CD4-positive, alpha-beta T cell (primary cell): ENCODE data around the gene RAET1L. TPM values are rescaled to one million over a fixed set of nuclear protein-coding genes. Genes with fewer than 3 reads are reported as not detected.
"Not testable (repeated sequence)": the region's sequence is repeated elsewhere in the genome, so short reads cannot be mapped to it uniquely, and the experiment has no call there.

Source experiments
- ATAC-seq: fragments of 200-7000 bp; cut with Tn5 transposase; one replicate; pipeline ENCODE4 v1.10.0; 2022; ENCODE audit warnings: mild to moderate bottlenecking; ENCODE audit not compliant: poor library complexity
- CTCF ChIA-PET: fragments of 350-600 bp; sonication (Branson Sonifier 250); formaldehyde crosslinking; loops from one replicate; lab custom pipeline; 2021; ENCODE audit warnings: antibody characterized with exemption, inconsistent platforms; lab: Charles Lee
- POLR2A ChIA-PET: fragments of 350-600 bp; sonication (Branson Sonifier 250); formaldehyde crosslinking; loops from one replicate; lab custom pipeline; 2021; ENCODE audit warnings: antibody characterized with exemption, inconsistent platforms; lab: Charles Lee
- DNase-seq, 14 experiments: peaks; one replicate each; pipeline ENCODE4 v3.0.0-alpha.2; 2013 to 2020; ENCODE audit warnings: mixed read lengths in 2 of 14
- H3K27ac ChIP-seq, 2 donors: one replicate each; pipeline versions ENCODE4 v1.5.1 to v1.7.0; 2013; ENCODE audit warnings: low read length in 2 of 2, low read depth in 1 of 2, mild to moderate bottlenecking in 1 of 2
- H3K27me3 ChIP-seq, 2 experiments: 1 replicate in 1 of 2; 2 replicates in 1 of 2; pipeline versions ENCODE4 v1.6.1 to v1.7.0; 2013; ENCODE audit warnings: low read length in 2 of 2, control low read depth in 1 of 2, mild to moderate bottlenecking in 1 of 2, moderate library complexity in 1 of 2; ENCODE audit not compliant: insufficient read depth in 2 of 2, control insufficient read depth in 1 of 2
- H3K36me3 ChIP-seq: one replicate; pipeline ENCODE4 v1.6.1; 2013; ENCODE audit warnings: low read length, control low read depth; ENCODE audit not compliant: insufficient read depth
- H3K4me1 ChIP-seq: one replicate; pipeline ENCODE4 v1.6.1; 2013; ENCODE audit warnings: low read length, control low read depth; ENCODE audit not compliant: insufficient read depth
- H3K4me3 ChIP-seq: one replicate; pipeline ENCODE4 v1.5.1; 2013; ENCODE audit warnings: mild to moderate bottlenecking, low read length, moderate library complexity
- H3K9me3 ChIP-seq, 2 experiments: 1 replicate in 1 of 2; 2 replicates in 1 of 2; pipeline versions ENCODE4 v1.6.1 to v1.7.0; 2013; ENCODE audit warnings: low read length in 2 of 2, mild to moderate bottlenecking in 2 of 2, control low read depth in 1 of 2, moderate library complexity in 1 of 2; ENCODE audit not compliant: control insufficient read depth in 1 of 2, insufficient read depth in 1 of 2
- H3K27ac Mint-ChIP-seq: one replicate; pipeline ENCODE4 v1.8.0; 2020; ENCODE audit warnings: mixed read lengths
- H3K27me3 Mint-ChIP-seq: one replicate; pipeline ENCODE4 v1.8.0; 2021; ENCODE audit warnings: mixed read lengths
- H3K36me3 Mint-ChIP-seq: one replicate; pipeline ENCODE4 v1.8.0; 2021; ENCODE audit warnings: low read depth, mixed read lengths
- H3K4me1 Mint-ChIP-seq: one replicate; pipeline ENCODE4 v1.8.0; 2021; ENCODE audit warnings: low read depth, mixed read lengths
- H3K4me3 Mint-ChIP-seq: one replicate; pipeline ENCODE4 v1.8.0; 2020; ENCODE audit warnings: mild to moderate bottlenecking, mixed read lengths
- H3K9me3 Mint-ChIP-seq: one replicate; pipeline ENCODE4 v1.8.0; 2020; ENCODE audit warnings: mixed read lengths
- CTCF ChIP-seq: fragments of 200-600 bp; IDR thresholded peaks from one replicate; pipeline ENCODE4 v1.8.0; 2022; ENCODE audit warnings: antibody characterized with exemption, mild to moderate bottlenecking
- intact Hi-C, 2 experiments: fragments of 100-400 bp; cut with DNase I in 1 of 2; cut with micrococcal nuclease in 1 of 2; formaldehyde crosslinking; loops; one replicate each; pipeline versions ENCODE4 v1.15.1 to v1.9.0; 2023 to 2025; cut with DNase I, micrococcal nuclease
- total RNA-seq, 174 experiments: library from RNA in 2 of 174; stranded (reverse) in 2 of 174; gene quantifications; one replicate each; pipeline ENCODE4 v1.2.3 and lab custom pipeline; 2021 to 2026

The RAET1L gene
- total RNA-seq, 2 experiments from 2014 or later: not detected

GRCh38 chr6:149969635-149970034 is 55.7 kb downstream of the RAET1L start:
- Mint-ChIP-seq H3K27me3 (peaks cover 90% of the 10 kb centered on the region), H3K9me3 (no peaks in the 10 kb centered on the region), H3K4me3 (no peak overlapping the region), H3K4me1 (peaks cover 13% of the 10 kb centered on the region), H3K36me3 (no peaks in the 10 kb centered on the region), H3K27ac (no peak overlapping the region)
- POLR2A ChIA-PET: no interaction called here
- CTCF ChIA-PET: no interaction called here
- Histone ChIP-seq H3K4me1 (peaks cover 11% of the 10 kb centered on the region), H3K4me3 (no peak overlapping the region), H3K36me3 (no peaks in the 10 kb centered on the region), H3K9me3 (peaks cover 0 to 8% of the 10 kb centered on the region in 2 experiments), H3K27ac (no peak overlapping the region), H3K27me3 (peaks cover 32 to 46% of the 10 kb centered on the region in 2 experiments)
- no peak for DNase-seq
- no peak for ATAC-seq
- TF ChIP-seq CTCF: no peak
- intact Hi-C loops: no loop called here

- H3K4me3 Mint-ChIP-seq, POLR2A ChIA-PET, intact Hi-C loops, H3K27ac Mint-ChIP-seq, H3K9me3 Mint-ChIP-seq, CTCF ChIA-PET, ATAC-seq, H3K27ac ChIP-seq, H3K4me3 ChIP-seq, DNase-seq, H3K36me3 ChIP-seq, H3K36me3 Mint-ChIP-seq: not testable (repeated sequence)
- H3K27me3 Mint-ChIP-seq: peaks cover 90% of the 10 kb centered on the region
- H3K27me3 ChIP-seq: peaks cover 33 to 48% of the 10 kb centered on the region in 2 experiments
- H3K4me1 Mint-ChIP-seq: peaks cover 19% of the 10 kb centered on the region
- peaks cover 0 to 11% of the 10 kb centered on the region in 2 experiments for H3K9me3 ChIP-seq
- peaks cover 18% of the 10 kb centered on the region for H3K4me1 ChIP-seq
Measured at GRCh38 chr6:149968909-149969308, 56.4 kb downstream of the RAET1L start.

Other genes with a start within 250 kb of the RAET1L start
- gene LRP11, start 161.2 kb downstream of the RAET1L start, total RNA-seq: under 1 TPM; 0.75 to 0.99 TPM
- not detected for gene RAET1E, start 127.4 kb downstream of the RAET1L start, total RNA-seq
- gene RAET1G, start 102.4 kb downstream of the RAET1L start, total RNA-seq: not detected
- gene ULBP2, start 83.5 kb downstream of the RAET1L start, total RNA-seq: 1 to 10 TPM; 1.8 to 1.9 TPM
- gene ULBP1, start 61.6 kb downstream of the RAET1L start, total RNA-seq: under 1 TPM; 0.08 to 0.14 TPM
- under 1 TPM in 1 of 2 experiments, not detected in 1; 0.44 TPM for gene ULBP3, start 43.6 kb upstream of the RAET1L start, total RNA-seq
- not detected for gene PPP1R14C, start 117.5 kb upstream of the RAET1L start, total RNA-seq